ENCODE data around the gene EPM2A. TPM values are rescaled to one million over a fixed set of nuclear protein-coding genes. Genes with fewer than 3 reads are reported as not detected.

Gene EPM2A
- total RNA-seq, 2 donors from 2014 or later = 3.7 to 4.8 TPM

- H3K27ac ChIP-seq = no peak overlapping the region
- no peak overlapping the region for H3K9ac ChIP-seq (ENCODE audit: low read depth in 2 of 2, low read length in 2 of 2)
- H3K36me3 ChIP-seq = no peaks in the 10 kb centered on the region
- no peaks in the 10 kb centered on the region for H3K4me1 ChIP-seq
- peak; percentile 77 for TF ChIP-seq CTCF (IDR thresholded peaks at IDR 0.05)
- no peak overlapping the region for H3K4me3 ChIP-seq
- H3K27me3 ChIP-seq = no peaks in the 10 kb centered on the region
- DNase-seq = peak; percentile 91
- intact Hi-C loops (cut with DNase I) = loop anchor here (10.0 kb wide), 1 partner anchor 1049 kb away; no protein-coding TSS in a partner anchor
- no peaks in the 10 kb centered on the region for H3K9me3 ChIP-seq
These were observed 101.2 kb downstream of the EPM2A start for GRCh38 chr6:145633981-145634627.

GRCh38 chr6:145632971-145633370 is 102.3 kb downstream of the EPM2A start:
- Histone ChIP-seq H3K9ac (ENCODE audit: low read depth in 2 of 2, low read length in 2 of 2) (no peak overlapping the region), H3K36me3 (no peaks in the 10 kb centered on the region), H3K27me3 (no peaks in the 10 kb centered on the region), H3K4me1 (no peaks in the 10 kb centered on the region), H3K27ac (no peak overlapping the region), H3K9me3 (no peaks in the 10 kb centered on the region), H3K4me3 (no peak overlapping the region)
- DNase-seq = no peak
- TF ChIP-seq CTCF (IDR thresholded peaks at IDR 0.05) = no peak
- intact Hi-C loops (cut with DNase I) = loop anchor here (10.0 kb wide), 1 partner anchor 1048 kb away; no protein-coding TSS in a partner anchor

GRCh38 chr6:145631374-145631773 is 103.9 kb downstream of the EPM2A start:
- H3K9me3 ChIP-seq = no peaks in the 10 kb centered on the region
- H3K36me3 ChIP-seq = no peaks in the 10 kb centered on the region
- no peak for TF ChIP-seq CTCF (IDR thresholded peaks at IDR 0.05)
- H3K9ac ChIP-seq (ENCODE audit: low read depth in 2 of 2, low read length in 2 of 2) = no peak overlapping the region
- DNase-seq = no peak
- intact Hi-C loops (cut with DNase I) = loop anchor here (10.0 kb wide), 1 partner anchor 1047 kb away; no protein-coding TSS in a partner anchor
- no peaks in the 10 kb centered on the region for H3K27me3 ChIP-seq
- no peak overlapping the region for H3K4me3 ChIP-seq
- H3K4me1 ChIP-seq = no peaks in the 10 kb centered on the region
- no peak overlapping the region for H3K27ac ChIP-seq

- no peak overlapping the region for H3K4me3 ChIP-seq
- no peaks in the 10 kb centered on the region for H3K36me3 ChIP-seq
- intact Hi-C loops (cut with DNase I) = loop anchor here (10.0 kb wide), 1 partner anchor 1046 kb away; no protein-coding TSS in a partner anchor
- no peaks in the 10 kb centered on the region for H3K9me3 ChIP-seq
- DNase-seq = no peak
- H3K27me3 ChIP-seq = no peaks in the 10 kb centered on the region
- H3K27ac ChIP-seq = no peak overlapping the region
- H3K9ac ChIP-seq (ENCODE audit: low read depth in 2 of 2, low read length in 2 of 2) = no peak overlapping the region
- TF ChIP-seq CTCF (IDR thresholded peaks at IDR 0.05) = no peak
- H3K4me1 ChIP-seq = no peaks in the 10 kb centered on the region
These were observed 104.7 kb downstream of the EPM2A start for GRCh38 chr6:145630598-145630997.

GRCh38 chr6:145629478-145629877 is 105.8 kb downstream of the EPM2A start:
- H3K27me3 ChIP-seq = no peaks in the 10 kb centered on the region
- no peak overlapping the region for H3K4me3 ChIP-seq
- no peak overlapping the region for H3K27ac ChIP-seq
- H3K4me1 ChIP-seq = no peaks in the 10 kb centered on the region
- no peaks in the 10 kb centered on the region for H3K36me3 ChIP-seq
- DNase-seq = no peak
- no peaks in the 10 kb centered on the region for H3K9me3 ChIP-seq
- no peak for TF ChIP-seq CTCF (IDR thresholded peaks at IDR 0.05)
- intact Hi-C loops (cut with DNase I) = no loop called here
- H3K9ac ChIP-seq (ENCODE audit: low read depth in 2 of 2, low read length in 2 of 2) = no peak overlapping the region

All from colonic mucosa (tissue), 4 donors.